GM12878 (cell line): ENCODE results near the gene VPS18. TPM values are rescaled to one million over a fixed set of nuclear protein-coding genes. Genes with fewer than 3 reads are reported as not detected.

Experiments used
- BHLHE40 ChIP-seq, 2 experiments: fragments of 450-650 bp in 1 of 2; IDR thresholded peaks; 2 replicates each; pipeline ENCODE4 v1.6.1; 2011 to 2017; ENCODE audit warnings: low read depth in 2 of 2, borderline replicate concordance in 1 of 2, improper control_type of control experiment in 1 of 2, low read length in 1 of 2, mild to moderate bottlenecking in 1 of 2
- E4F1 ChIP-seq: fragments of 450-650 bp; IDR thresholded peaks from 2 replicates; pipeline ENCODE4 v1.6.1; 2018; ENCODE audit warnings: borderline replicate concordance, mild to moderate bottlenecking; ENCODE audit not compliant: partially characterized antibody
- EED ChIP-seq: sonication (generic); IDR thresholded peaks from 2 replicates; pipeline ENCODE4 v1.6.1; 2016; ENCODE audit warnings: antibody characterized with exemption, low read depth
- ETV6 ChIP-seq, 2 experiments: fragments of 450-650 bp in 1 of 2; IDR thresholded peaks in 1 of 2; conservative IDR thresholded peaks in 1 of 2; 2 replicates each; pipeline ENCODE4 v1.6.1; 2014; ENCODE audit warnings: antibody characterized with exemption in 1 of 2, borderline replicate concordance in 1 of 2, low read depth in 1 of 2, mild to moderate bottlenecking in 1 of 2, moderate library complexity in 1 of 2
- HCFC1 ChIP-seq: fragments of 150-350 bp; IDR thresholded peaks from 2 replicates; pipeline ENCODE4 v1.6.1; 2014; ENCODE audit warnings: low read length
- HDGF ChIP-seq: fragments of 450-650 bp; IDR thresholded peaks from 2 replicates; pipeline ENCODE4 v1.6.1; 2016; ENCODE audit warnings: antibody characterized with exemption
- IKZF1 ChIP-seq: fragments of 450-650 bp; conservative IDR thresholded peaks from 2 replicates; pipeline ENCODE4 v1.6.1; 2017; ENCODE audit warnings: antibody characterized with exemption, mild to moderate bottlenecking
- IKZF2 ChIP-seq, 2 experiments: fragments of 450-650 bp; IDR thresholded peaks; 2 replicates each; pipeline ENCODE4 v1.6.1; 2017; ENCODE audit warnings: mild to moderate bottlenecking in 2 of 2, moderate library complexity in 2 of 2
- IRF4 ChIP-seq: IDR thresholded peaks from 2 replicates; pipeline ENCODE4 v1.6.1; 2011; ENCODE audit warnings: low read depth, low read length
- KDM1A ChIP-seq: fragments of 200-600 bp; sonication (generic); IDR thresholded peaks from 2 replicates; pipeline ENCODE4 v1.6.1; 2016; ENCODE audit warnings: borderline replicate concordance
- MAX ChIP-seq: IDR thresholded peaks from 2 replicates; pipeline ENCODE4 v1.6.1; 2012; ENCODE audit warnings: low read depth, low read length, improper control_type of control experiment
- NFYA ChIP-seq: IDR thresholded peaks from 2 replicates; pipeline ENCODE4 v1.6.1; 2011; ENCODE audit warnings: low read depth, mild to moderate bottlenecking, low read length, improper control_type of control experiment, borderline replicate concordance
- PKNOX1 ChIP-seq: fragments of 450-650 bp; IDR thresholded peaks from 2 replicates; pipeline ENCODE4 v1.6.1; 2016; ENCODE audit warnings: mild to moderate bottlenecking
- POLR2A ChIP-seq: IDR thresholded peaks from 2 replicates; pipeline ENCODE4 v1.6.1; 2011; ENCODE audit warnings: low read depth, mild to moderate bottlenecking, low read length
- RAD21 ChIP-seq: IDR thresholded peaks from 2 replicates; pipeline ENCODE4 v1.6.1; 2011; ENCODE audit warnings: mild to moderate bottlenecking, low read depth, low read length, moderate library complexity; ENCODE audit not compliant: insufficient read depth
- RCOR1 ChIP-seq: conservative IDR thresholded peaks from 2 replicates; pipeline ENCODE4 v1.6.1; 2012; ENCODE audit warnings: low read depth, low read length, improper control_type of control experiment
- SMAD1 ChIP-seq: fragments of 450-650 bp; IDR thresholded peaks from 2 replicates; pipeline ENCODE4 v1.6.1; 2018; ENCODE audit warnings: mild to moderate bottlenecking, low read depth; ENCODE audit not compliant: partially characterized antibody
- SMARCA5 ChIP-seq: fragments of 450-650 bp; IDR thresholded peaks from 2 replicates; pipeline ENCODE4 v1.6.1; 2017; ENCODE audit warnings: mild to moderate bottlenecking
- SPI1 ChIP-seq: IDR thresholded peaks from 2 replicates; pipeline ENCODE4 v1.6.1; 2011; ENCODE audit warnings: low read depth, mild to moderate bottlenecking, low read length, moderate library complexity, borderline replicate concordance; ENCODE audit not compliant: insufficient read depth
- SREBF2 ChIP-seq: IDR thresholded peaks from 2 replicates; pipeline ENCODE4 v1.6.1; 2012; ENCODE audit warnings: mild to moderate bottlenecking, low read length
- ZNF24 ChIP-seq: fragments of 450-650 bp; IDR thresholded peaks from 2 replicates; pipeline ENCODE4 v1.6.1; 2017; ENCODE audit warnings: antibody characterized with exemption, mild to moderate bottlenecking
- ZNF384 ChIP-seq: IDR thresholded peaks from 2 replicates; pipeline ENCODE4 v1.6.1; 2012; ENCODE audit warnings: low read depth, mild to moderate bottlenecking, low read length, improper control_type of control experiment, borderline replicate concordance
- ZNF687 ChIP-seq: fragments of 450-650 bp; IDR thresholded peaks from 2 replicates; pipeline ENCODE4 v1.6.1; 2017; ENCODE audit warnings: mild to moderate bottlenecking, moderate library complexity
- polyA plus RNA-seq, 11 experiments: library from polyadenylated mRNA; depleted of rRNA in 4 of 11; unstranded in 6 of 11; stranded (reverse) in 5 of 11; fragments of >200 nt; fragmentation: Nextera tagmentation in 4 of 11; fragmentation: Illumina TruSeq in 1 of 11; extraction: Ambion mirVana in 4 of 11; extraction: Trizol in 1 of 11; gene quantifications; 1 replicate in 1 of 11; 2 replicates in 10 of 11; pipeline versions ENCODE4 v1.2.1 to v1.2.3, GENCODE V29; 2011 to 2016; ENCODE audit warnings: inconsistent platforms in 2 of 11, missing spikeins in 2 of 11, low read depth in 1 of 11
- total RNA-seq, 4 experiments: library from RNA; depleted of rRNA in 3 of 4; stranded (reverse); fragments of >200 nt in 3 of 4; fragmentation: Illumina TruSeq in 1 of 4; extraction: Trizol in 1 of 4; gene quantifications; 2 replicates each; pipeline versions ENCODE4 v1.2.1 to v1.2.3, GENCODE V29; 2013 to 2021

The VPS18 gene
- total and polyA plus RNA-seq, 10 of the 15 experiments (the other 5 are each of a cell fraction or from before 2014, with no cell fraction given) = 0.71 to 20.4 (median 10.6) TPM

GRCh38 chr15:40859206-40859851 is 34.9 kb upstream of the VPS18 start (continued):
- peak; percentile 46 for TF ChIP-seq ZNF687
- TF ChIP-seq IKZF1 = peak; percentile 63
- no peak for TF ChIP-seq ZNF384
- TF ChIP-seq HDGF = peak; percentile 62; the same call in 1 of the 2 replicates
- TF ChIP-seq IRF4 = peak; percentile 64; the same call in 1 of the 2 replicates
- peak; percentile 62; the same call in 1 of the 2 replicates for TF ChIP-seq SMARCA5
- no peak for TF ChIP-seq KDM1A
- 0 out of 2 replicates have a peak, but pooled peaks have one; percentile 42 for TF ChIP-seq RCOR1
- peak; percentile 82 for TF ChIP-seq RAD21
- no peak for TF ChIP-seq SREBF2
- TF ChIP-seq SPI1 = 0 out of 2 replicates have a peak, but pooled peaks have one; percentile 5
- TF ChIP-seq ETV6 (conservative IDR thresholded peaks at IDR 0.05 in 1 of 2, IDR thresholded peaks at IDR 0.05 in 1 of 2; ENCODE audit: borderline replicate concordance in 1 of 2, low read depth in 1 of 2) = 0 out of 4 replicates have a peak, but pooled peaks of 1 of the 2 experiments have one; percentile 25
- no peak for TF ChIP-seq SMAD1
- TF ChIP-seq IKZF2 (IDR thresholded peaks at IDR 0.05) = peak; percentile 37 to 49; a peak in 2 of 4 replicates
- TF ChIP-seq NFYA = no peak
- peak; percentile 33; the same call in 1 of the 2 replicates for TF ChIP-seq HCFC1
- peak; percentile 54; the same call in 1 of the 2 replicates for TF ChIP-seq MAX
- TF ChIP-seq ZNF24 = peak; percentile 55; the same call in 1 of the 2 replicates
- peak; percentile 76 to 84; a peak in 3 of 4 replicates for TF ChIP-seq BHLHE40 (IDR thresholded peaks at IDR 0.05; ENCODE audit: borderline replicate concordance in 1 of 2, low read depth in 2 of 2, low read length in 1 of 2)
- no peak for TF ChIP-seq POLR2A
- peak; percentile 29; the same call in 1 of the 2 replicates for TF ChIP-seq PKNOX1
- no peak for TF ChIP-seq E4F1
- TF ChIP-seq EED = 0 out of 2 replicates have a peak, but pooled peaks have one; percentile 37
